Mammary epithelial cell (primary cell): ENCODE data around the gene OXSM.

Experiments used
- CTCF ChIP-seq, 2 donors: IDR thresholded peaks in 1 of 2; conservative IDR thresholded peaks in 1 of 2; 2 replicates each; pipeline ENCODE4 v1.5.1; 2011 to 2012; ENCODE audit warnings: inconsistent platforms in 2 of 2, low read length in 2 of 2, mild to moderate bottlenecking in 2 of 2, control low read depth in 1 of 2, low read depth in 1 of 2; ENCODE audit not compliant: insufficient read depth in 1 of 2; ENCODE audit errors: extremely low read depth in 1 of 2
- EZH2 ChIP-seq: IDR thresholded peaks from 2 replicates; pipeline ENCODE4 v1.6.1; 2012; ENCODE audit warnings: low read length, inconsistent platforms, borderline replicate concordance

DNA sequence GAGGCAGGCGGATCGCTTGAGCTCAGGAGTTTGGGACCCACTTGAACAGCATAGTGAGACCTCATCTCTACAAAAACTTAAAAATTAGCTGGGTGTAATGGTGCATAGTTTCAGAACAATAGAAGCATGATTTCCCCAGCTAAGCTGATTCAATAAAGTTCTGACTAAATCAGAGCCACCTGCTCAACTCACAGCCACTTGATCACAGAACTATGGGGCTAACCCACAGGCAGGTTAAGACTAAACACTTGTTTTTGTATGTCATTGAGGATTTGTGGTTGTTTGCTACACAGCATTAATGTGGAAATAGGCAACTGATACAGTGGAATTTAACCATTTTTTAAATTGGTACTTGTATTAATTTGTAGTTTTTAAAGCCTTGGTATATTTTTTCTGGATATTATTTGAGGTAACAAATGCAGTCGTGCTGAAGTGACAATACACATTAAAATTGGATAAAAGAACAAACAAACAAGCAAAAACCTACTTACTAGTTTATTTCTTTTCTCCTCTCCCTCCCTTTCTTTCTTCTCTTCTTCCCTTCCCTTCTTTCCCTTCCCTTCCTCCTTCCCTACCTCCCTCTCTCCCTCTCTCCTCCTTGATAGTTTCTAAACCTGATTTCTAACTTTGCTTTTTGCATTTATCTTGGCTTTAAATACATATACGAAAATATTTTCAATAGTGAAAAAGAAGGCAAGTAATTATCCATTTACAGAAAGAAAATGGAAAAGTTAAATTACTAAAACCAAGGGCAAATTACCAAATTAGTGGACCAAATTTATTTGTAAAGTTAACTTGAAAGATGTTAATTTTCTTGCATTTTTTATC is 32.1 kb downstream of the OXSM start:
- TF ChIP-seq EZH2, result no peak
- no peak for TF ChIP-seq CTCF (conservative IDR thresholded peaks at IDR 0.05 in 1 of 2, IDR thresholded peaks at IDR 0.05 in 1 of 2; ENCODE audit: extremely low read depth in 1 of 2, insufficient read depth in 1 of 2, low read depth in 1 of 2, low read length in 2 of 2)
